ENCODE data around the gene BORA.

- TF ChIP-seq PBX3 (CRISPR knock-in tag; IDR thresholded peaks at IDR 0.05; ENCODE audit: borderline replicate concordance) (no peak), JUN (CRISPR knock-in tag; IDR thresholded peaks at IDR 0.05) (no peak), SIN3A (IDR thresholded peaks at IDR 0.05; ENCODE audit: borderline replicate concordance, low read depth, low read length) (no peak), CTCF (CRISPR knock-in tag; IDR thresholded peaks at IDR 0.05) (no peak), REST (IDR thresholded peaks at IDR 0.05; ENCODE audit: borderline replicate concordance in 1 of 2, low read depth in 1 of 2, low read length in 2 of 2) (no peak)
These were observed 35.7 kb downstream of the BORA start for GRCh38 chr13:72763411-72763810.
